OCI-LY3 (cell line): ENCODE results near the gene MED10.

Source experiments
- EZH2phosphoT487 ChIP-seq: fragments of 200-600 bp; shearing (Covaris generic); IDR thresholded peaks from 2 replicates; pipeline ENCODE4 v1.6.1; 2018; ENCODE audit warnings: antibody characterized with exemption, mixed run types, low read depth
- TF ChIP-seq, protein P1 (sequence below): fragments of 200-600, 300-600 bp; sonication (generic); IDR thresholded peaks from 2 replicates; pipeline ENCODE4 v1.5.1; 2014; ENCODE audit warnings: antibody characterized with exemption, low read length, low read depth

DNA sequence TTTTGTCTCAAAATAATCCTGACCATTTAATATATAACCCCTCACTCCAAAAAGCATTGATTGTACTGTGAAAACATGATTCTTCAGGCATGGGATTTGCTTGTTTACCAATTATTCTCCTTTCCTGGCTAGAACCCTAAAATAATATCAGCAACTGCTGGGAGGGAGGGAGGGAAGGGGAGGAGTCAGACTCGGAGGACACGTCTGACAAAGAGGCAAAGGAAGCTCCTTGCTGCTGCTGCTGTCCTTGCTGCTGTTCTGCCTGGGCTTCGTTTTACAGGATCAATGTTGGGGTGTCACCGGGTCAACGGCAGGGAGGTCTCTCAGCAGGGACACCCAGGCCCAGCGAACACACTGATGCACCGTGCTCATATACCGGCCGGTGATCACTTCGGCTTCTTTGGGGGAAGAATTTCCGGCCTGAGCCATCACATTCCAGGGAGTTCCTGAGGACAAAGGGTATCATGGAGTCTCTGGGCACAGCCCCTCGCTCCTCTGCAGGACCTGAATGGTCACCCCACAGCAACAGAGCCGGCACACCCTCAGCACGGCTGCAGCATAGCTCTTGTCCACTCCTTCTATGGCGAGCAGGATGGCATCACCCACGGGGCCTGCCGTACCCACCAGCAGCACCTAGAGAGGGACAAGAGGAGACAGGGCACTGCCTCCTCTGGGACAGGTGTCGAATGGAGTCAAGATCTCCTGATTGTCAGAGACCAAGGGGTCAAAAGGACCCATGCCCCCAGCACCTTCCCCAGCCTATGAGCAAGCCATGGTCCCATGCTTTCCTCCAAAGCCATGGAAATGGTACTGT is 27.9 kb downstream of the MED10 start:
- TF ChIP-seq, protein P1, sequence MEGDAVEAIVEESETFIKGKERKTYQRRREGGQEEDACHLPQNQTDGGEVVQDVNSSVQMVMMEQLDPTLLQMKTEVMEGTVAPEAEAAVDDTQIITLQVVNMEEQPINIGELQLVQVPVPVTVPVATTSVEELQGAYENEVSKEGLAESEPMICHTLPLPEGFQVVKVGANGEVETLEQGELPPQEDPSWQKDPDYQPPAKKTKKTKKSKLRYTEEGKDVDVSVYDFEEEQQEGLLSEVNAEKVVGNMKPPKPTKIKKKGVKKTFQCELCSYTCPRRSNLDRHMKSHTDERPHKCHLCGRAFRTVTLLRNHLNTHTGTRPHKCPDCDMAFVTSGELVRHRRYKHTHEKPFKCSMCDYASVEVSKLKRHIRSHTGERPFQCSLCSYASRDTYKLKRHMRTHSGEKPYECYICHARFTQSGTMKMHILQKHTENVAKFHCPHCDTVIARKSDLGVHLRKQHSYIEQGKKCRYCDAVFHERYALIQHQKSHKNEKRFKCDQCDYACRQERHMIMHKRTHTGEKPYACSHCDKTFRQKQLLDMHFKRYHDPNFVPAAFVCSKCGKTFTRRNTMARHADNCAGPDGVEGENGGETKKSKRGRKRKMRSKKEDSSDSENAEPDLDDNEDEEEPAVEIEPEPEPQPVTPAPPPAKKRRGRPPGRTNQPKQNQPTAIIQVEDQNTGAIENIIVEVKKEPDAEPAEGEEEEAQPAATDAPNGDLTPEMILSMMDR: no peak
- no peak for TF ChIP-seq EZH2phosphoT487
